ENCODE results near the gene ZNF385D.

Gene ZNF385D

DNA sequence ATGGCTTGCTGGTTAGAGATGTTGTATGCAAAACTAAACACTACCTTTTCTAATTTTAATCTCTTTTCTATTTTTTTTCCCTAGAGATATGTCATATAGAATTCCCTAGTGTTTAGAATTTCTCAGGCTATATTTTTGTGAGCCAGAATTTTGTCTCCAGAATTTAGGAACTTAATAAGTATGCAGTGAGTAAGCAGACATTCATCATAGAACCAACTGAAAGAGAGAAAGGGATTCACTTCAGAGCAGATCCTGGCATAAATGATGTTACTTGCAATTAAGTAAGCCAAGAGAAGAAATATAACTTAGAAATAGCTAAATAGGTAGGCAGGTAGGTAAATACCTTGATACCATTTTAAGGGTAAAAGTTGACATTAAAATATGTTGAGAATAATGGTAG is 288.9 kb downstream of the ZNF385D start:
- H3K4me3 ChIP-seq (ENCODE audit: low read depth, low read length) = no peak overlapping the region

DNA sequence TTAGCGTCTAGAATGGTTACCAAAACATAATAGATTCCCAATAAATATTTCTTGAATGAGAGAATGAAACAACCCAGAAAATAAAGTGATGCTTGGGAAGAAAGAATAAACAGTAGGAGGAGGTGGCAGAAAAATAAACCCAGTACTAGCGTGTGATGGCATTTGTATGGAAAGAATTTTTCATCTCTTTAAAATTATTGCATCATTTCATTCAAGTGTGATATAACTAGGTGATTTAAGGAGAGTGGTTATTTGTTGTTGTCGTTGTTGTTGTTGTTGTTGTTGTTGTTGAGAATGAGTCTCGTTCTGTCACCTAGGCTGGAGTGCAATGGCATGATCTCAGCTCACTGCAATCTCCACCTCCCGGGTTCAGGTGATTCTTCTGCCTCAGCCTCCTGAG is 293.9 kb downstream of the ZNF385D start:
- no peak overlapping the region for H3K4me3 ChIP-seq (ENCODE audit: low read depth, low read length)

DNA sequence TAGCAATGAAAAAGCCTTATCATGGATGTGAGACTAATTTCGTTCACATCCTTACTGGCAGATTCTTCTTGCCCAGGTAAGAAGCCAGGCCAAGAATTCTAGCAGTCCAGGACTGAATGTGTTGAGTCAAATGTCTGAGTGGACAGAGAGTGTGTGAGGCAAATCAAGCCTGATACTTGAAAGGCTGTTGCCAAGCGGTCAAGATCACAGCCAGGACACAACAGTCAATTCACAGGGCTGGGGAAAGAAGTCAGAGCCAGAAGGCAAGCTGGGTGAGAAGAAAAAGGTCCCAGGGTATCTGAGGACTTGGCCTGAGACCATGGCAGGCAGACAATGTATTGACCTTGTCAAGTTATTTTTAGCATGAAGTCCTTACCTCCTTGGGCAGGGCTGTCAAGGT is 301.3 kb downstream of the ZNF385D start:
- H3K4me3 ChIP-seq (ENCODE audit: low read depth, low read length) = no peak overlapping the region

DNA sequence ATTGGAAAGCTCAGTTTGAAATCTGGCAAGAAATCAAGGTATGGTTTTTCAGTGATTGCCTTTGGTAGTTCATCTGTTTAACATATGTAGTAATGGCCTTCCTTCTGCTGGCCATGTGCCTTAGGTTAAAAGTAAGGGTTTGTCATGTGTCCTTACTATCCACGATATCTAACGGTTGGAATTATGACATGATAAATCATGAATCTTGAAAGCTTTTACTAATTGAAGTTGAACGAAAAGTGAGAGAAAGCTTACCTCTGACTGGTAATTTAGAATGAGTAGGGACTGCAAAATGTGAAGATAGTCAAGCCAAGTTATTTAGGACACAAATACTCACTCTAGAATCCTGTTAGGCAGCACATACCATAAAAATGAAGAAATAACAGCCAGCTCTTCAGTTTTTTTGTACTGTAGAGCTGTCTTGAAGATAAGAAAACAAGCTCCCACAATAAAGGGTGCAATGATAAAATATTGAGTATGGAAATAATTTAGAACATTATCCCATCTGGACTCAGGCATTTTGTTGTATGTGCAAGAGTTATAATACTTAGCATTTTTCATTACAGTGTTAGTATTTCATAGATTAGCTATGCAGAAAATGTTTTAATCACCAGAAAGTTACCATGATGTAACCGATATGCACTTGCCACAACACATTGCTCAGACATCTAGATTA is 303.4 kb downstream of the ZNF385D start:
- no peak overlapping the region for H3K4me3 ChIP-seq (ENCODE audit: low read depth, low read length)

DNA sequence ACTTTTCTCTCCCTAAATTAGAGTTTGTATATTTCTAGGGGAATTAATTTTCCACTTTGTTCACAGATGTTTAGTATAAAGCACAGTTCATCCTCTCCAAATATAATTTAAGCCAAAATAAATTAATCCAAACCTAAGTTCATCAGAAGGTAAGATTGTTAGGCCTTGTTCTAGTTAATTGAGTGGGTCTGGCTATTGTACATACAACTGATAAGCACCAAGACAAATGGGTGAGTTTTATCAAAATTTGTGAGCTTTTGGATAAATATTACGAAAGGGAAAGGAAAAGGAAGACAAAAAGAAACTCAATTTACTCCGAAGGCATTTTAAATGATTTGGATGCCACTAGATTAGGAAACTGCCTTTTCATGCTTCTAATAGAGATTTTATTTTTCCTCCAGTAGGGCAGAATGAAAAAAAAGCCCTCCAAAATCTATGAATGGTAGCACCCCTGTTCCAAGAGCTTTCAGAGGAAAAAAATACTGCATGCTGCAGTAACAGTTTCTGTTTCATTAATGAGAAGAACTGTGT is 304.0 kb downstream of the ZNF385D start:
- H3K4me3 ChIP-seq (ENCODE audit: low read depth, low read length) = no peak overlapping the region

DNA sequence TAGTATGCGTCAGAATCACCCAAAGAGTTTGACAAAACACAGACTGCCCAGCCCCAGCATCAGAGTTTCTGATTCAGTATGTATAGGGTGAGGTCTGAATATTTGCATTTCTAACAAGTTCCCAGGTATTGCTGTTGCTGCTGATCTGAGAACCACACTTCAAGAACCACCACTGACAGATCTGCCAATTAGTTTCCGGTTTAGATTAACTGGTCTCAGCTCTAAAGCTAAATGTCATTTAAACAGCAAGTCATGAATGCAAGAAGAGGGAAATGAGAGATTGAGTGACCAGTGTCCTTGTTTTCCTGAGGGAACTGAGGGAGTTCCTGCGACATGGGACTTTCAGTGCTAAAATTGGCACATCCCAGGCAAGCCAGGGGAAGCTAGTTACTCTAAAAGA is 305.0 kb downstream of the ZNF385D start:
- no peak overlapping the region for H3K4me3 ChIP-seq (ENCODE audit: low read depth, low read length)

- H3K4me3 ChIP-seq (ENCODE audit: low read depth, low read length) = no peak overlapping the region
Observed at GRCh38 chr3:21441821-21442220, 309.2 kb downstream of the ZNF385D start.

DNA sequence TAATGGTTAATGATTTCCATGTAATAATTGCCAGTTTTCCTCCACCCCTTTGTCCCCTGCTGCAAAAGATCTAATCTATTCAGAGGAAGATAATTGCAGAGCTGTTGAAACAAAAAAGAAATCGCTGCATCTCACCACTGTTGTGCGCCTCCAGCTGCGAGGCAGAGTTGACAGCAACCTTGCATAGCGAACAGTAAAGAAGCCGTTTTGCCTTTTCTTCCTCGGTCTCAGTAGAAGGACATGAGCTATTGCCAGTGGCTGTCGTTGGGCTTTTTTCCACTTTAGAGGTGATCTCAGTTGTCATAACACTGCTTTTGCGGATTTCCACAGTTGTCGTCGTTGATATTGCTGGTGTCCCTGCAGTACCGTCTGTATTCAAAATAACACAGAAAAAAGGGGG is 314.2 kb downstream of the ZNF385D start:
- H3K4me3 ChIP-seq (ENCODE audit: low read depth, low read length) = no peak overlapping the region

GRCh38 chr3:21435871-21436270 is 315.1 kb downstream of the ZNF385D start:
- H3K4me3 ChIP-seq (ENCODE audit: low read depth, low read length) = no peak overlapping the region

DNA sequence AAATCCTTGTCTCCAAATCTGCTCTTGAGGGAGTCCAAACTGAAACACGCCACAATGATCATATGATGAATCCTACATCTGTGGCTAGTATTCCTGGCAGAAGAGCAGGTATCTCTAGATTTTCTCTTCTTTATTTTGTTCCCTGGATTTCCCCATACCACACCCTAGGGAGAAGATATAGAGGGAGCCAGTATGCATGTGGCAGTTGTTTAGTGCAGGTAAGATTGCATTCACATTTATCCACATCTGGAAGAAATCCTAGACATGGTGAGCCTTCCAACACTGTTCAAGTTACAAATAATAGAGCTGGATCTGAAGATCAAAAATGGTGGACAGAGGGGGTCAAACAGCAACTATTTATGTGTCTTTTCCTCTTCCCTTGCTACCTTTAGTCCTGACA is 316.7 kb downstream of the ZNF385D start:
- no peak overlapping the region for H3K4me3 ChIP-seq (ENCODE audit: low read depth, low read length)

DNA sequence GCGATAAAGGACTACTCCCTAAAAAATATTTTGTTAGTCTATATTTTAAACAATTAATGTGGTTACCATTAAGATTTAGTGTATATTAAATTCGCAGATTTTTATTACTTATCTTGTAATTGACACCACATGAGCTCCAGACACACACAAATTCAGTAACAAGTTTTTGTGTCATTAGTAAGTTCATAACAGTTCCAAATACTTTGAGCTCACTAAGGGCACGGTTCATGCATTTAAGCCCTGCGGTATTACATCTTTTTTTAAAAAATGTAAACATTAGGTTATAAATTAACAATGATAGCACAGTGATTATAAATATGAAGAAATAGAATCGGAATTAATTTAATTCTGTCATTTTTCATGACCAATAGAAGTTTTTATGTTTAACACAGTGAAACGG is 317.3 kb downstream of the ZNF385D start:
- no peak overlapping the region for H3K4me3 ChIP-seq (ENCODE audit: low read depth, low read length)

DNA sequence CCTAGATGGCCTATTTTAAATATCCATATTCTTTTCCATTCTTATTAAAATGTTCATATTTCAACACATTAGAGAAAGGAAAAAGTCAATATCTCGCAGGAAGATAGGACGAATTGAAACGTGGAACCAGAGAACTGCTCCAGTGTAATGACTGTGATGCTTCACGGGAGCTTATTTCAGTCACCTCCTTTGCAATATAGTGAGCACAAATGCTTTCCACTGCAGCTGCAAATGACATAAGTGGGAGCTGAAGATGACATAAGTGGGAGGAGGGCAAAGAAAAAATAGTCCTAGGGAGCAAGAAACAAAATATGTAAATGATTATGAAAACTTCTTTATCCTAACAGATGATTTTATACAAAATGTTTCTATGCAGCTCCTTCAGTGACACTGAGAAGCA is 324.1 kb downstream of the ZNF385D start:
- H3K4me3 ChIP-seq (ENCODE audit: low read depth, low read length) = no peak overlapping the region

GRCh38 chr3:21425715-21426114 is 325.3 kb downstream of the ZNF385D start:
- H3K4me3 ChIP-seq (ENCODE audit: low read depth, low read length) = no peak overlapping the region

- H3K4me3 ChIP-seq (ENCODE audit: low read depth, low read length) = no peak overlapping the region
Observed at GRCh38 chr3:21421096-21421495, 329.9 kb downstream of the ZNF385D start.

- no peak overlapping the region for H3K4me3 ChIP-seq (ENCODE audit: low read depth, low read length)
Observed at GRCh38 chr3:21417991-21418390, 333.0 kb downstream of the ZNF385D start.

GRCh38 chr3:21414506-21414905 is 336.5 kb downstream of the ZNF385D start:
- H3K4me3 ChIP-seq (ENCODE audit: low read depth, low read length) = no peak overlapping the region

DNA sequence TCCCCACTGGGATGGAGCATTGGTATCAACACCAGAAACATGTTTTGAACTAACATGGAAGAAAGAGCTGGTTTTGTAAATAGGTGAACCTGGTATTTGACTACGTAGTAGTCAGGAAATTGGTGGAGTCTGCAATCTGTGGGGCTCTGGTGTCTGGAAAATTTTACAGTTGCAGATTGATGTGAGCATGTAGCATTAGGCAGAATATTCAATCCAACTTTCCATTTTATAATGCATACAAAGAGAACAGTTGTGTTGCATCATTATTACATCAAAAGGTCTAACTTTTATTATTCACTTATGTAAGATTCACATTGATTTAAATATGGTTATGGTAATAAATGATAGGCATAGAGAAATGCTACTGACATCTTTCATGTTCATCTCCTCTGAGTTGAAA is 340.0 kb downstream of the ZNF385D start:
- H3K4me3 ChIP-seq (ENCODE audit: low read depth, low read length) = no peak overlapping the region

DNA sequence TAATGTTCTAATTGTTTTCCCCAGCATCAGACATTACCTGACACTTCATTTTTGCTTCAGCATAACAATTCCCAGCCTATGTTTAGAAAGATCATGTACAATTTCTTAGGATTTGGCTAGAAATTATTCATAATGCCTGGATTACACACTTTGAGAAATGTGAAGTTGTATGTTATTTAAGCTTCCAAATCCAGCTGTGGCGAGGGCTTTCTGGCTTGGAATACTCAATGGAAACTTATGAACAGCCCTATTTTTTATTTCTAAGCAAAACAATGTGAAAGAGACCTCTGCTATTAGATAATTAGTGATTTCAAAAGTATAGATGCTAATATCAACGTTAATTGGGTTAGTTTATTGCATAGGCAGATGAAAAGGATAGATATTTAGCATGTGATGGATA is 341.6 kb downstream of the ZNF385D start:
- no peak overlapping the region for H3K4me3 ChIP-seq (ENCODE audit: low read depth, low read length)

DNA sequence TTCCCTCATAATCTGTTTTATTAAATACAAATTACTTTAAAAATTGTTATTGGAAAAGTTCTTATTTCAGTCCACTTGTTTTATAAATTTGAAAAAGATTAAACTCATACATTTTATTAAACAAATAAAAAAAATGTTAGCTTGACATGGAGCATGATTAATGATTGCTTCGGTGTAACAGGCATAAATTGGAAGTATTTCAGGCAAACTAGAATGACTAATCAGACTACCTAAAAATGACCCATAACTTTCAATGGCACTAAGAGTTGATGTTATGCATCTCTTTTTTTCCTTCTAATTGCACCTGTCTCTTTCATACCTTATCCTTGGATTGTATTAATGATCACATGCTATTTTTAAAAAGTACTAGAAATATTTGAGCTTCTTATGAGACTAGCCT is 343.3 kb downstream of the ZNF385D start:
- H3K4me3 ChIP-seq (ENCODE audit: low read depth, low read length) = no peak overlapping the region

DNA sequence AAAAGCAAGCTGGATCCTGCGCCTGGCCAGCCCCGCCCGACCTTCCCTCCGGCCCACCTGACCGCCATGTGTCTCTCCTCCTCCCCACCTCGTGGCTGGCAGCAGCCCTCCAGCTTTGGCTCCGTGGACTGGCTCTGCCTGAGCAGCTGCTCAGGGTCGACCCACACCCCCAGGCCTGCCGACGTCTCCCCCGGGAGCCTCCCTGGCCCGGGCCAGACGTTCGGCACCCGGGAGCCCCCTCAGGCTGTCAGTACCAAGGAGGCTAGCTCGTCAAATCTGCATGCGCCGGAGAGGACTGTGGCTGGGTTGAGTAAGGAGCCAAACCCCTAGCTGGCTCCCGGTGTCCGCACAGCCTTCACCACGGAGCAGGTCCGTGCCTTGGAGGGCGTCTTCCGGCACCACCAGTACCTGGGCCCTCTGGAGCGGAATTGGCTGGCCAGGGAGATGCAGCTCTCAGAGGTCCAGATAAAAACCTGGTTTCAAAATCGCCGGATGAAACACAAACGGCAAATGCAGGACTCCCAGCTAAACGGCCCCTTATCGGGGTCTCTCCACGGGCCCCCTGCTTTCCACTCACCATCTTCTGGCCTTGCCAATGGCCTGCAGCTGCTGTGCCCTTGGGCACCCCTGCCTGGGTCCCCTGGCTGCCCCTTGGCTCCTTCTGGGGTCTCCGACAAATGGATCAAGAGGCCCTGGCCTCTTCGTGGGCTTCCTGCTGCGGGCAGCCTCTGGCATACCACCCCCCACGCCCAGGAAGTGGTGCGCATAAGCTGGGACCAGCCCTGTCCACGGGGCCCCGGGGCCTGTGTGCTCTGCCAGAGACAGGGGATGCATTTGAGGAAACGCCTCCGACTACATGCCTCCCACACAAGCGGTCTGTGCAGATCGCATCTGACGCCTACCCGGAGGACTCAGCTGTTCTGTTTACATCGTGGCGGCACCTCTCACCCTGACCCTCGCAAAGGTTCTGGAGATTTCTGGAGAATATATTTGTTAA is 345.0 kb downstream of the ZNF385D start:
- H3K4me3 ChIP-seq (ENCODE audit: low read depth, low read length) = no peak overlapping the region

- H3K4me3 ChIP-seq (ENCODE audit: low read depth, low read length) = no peak overlapping the region
Observed at GRCh38 chr3:21398461-21398860, 352.5 kb downstream of the ZNF385D start.

Data from iPS-11a (cell line).